Measurements from ENCODE around the gene ZNF148.

Gene ZNF148

GRCh38 chr3:125250973-125251372 is 124.2 kb downstream of the ZNF148 start:
- Histone ChIP-seq H3K9ac (no peak overlapping the region), H2AFZ (ENCODE audit: low read depth) (no peak overlapping the region), H3K79me2 (ENCODE audit: insufficient read depth, low read depth) (no peaks in the 10 kb centered on the region), H3K36me3 (ENCODE audit: insufficient read depth) (no peaks in the 10 kb centered on the region), H3K27me3 (ENCODE audit: insufficient read depth, low read depth) (no peaks in the 10 kb centered on the region), H4K20me1 (ENCODE audit: insufficient read depth) (no peaks in the 10 kb centered on the region), H3K27ac (no peak overlapping the region), H3K4me3 (IDR thresholded peaks at IDR 0.05; ENCODE audit: insufficient read depth, low read depth, low read length) (no peak overlapping the region), H3K4me2 (no peak overlapping the region), H3K4me1 (ENCODE audit: low read depth, poor library complexity, severe bottlenecking) (no peaks in the 10 kb centered on the region)
- TF ChIP-seq, protein P1, sequence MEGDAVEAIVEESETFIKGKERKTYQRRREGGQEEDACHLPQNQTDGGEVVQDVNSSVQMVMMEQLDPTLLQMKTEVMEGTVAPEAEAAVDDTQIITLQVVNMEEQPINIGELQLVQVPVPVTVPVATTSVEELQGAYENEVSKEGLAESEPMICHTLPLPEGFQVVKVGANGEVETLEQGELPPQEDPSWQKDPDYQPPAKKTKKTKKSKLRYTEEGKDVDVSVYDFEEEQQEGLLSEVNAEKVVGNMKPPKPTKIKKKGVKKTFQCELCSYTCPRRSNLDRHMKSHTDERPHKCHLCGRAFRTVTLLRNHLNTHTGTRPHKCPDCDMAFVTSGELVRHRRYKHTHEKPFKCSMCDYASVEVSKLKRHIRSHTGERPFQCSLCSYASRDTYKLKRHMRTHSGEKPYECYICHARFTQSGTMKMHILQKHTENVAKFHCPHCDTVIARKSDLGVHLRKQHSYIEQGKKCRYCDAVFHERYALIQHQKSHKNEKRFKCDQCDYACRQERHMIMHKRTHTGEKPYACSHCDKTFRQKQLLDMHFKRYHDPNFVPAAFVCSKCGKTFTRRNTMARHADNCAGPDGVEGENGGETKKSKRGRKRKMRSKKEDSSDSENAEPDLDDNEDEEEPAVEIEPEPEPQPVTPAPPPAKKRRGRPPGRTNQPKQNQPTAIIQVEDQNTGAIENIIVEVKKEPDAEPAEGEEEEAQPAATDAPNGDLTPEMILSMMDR (conservative IDR thresholded peaks at IDR 0.05; ENCODE audit: low read depth, low read length) = no peak

DNA sequence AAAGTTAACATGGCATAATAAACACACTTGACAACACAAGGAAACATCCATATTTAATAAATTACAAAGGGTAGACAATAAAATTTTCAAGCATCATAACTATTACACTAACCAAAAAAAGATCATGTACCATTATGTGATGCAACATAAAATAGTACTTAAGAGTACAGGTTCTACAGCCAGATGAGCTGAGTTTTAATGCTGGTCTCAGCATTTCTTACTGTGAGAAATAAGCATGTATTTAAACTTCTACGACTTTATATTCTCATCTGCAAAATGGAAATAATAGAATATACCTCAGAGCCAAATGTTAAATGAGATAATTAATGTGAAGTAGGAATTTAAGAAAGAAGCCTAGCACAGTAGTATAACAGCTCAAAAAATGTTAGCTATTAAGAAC is 128.9 kb downstream of the ZNF148 start:
- TF ChIP-seq, protein P1 (conservative IDR thresholded peaks at IDR 0.05; ENCODE audit: low read depth, low read length) = no peak
- no peaks in the 10 kb centered on the region for H3K27me3 ChIP-seq (ENCODE audit: insufficient read depth, low read depth)
- H3K9ac ChIP-seq = no peak overlapping the region
- no peak overlapping the region for H2AFZ ChIP-seq (ENCODE audit: low read depth)
- no peaks in the 10 kb centered on the region for H4K20me1 ChIP-seq (ENCODE audit: insufficient read depth)
- H3K4me1 ChIP-seq (ENCODE audit: low read depth, poor library complexity, severe bottlenecking) = no peaks in the 10 kb centered on the region
- H3K27ac ChIP-seq = no peak overlapping the region
- no peak overlapping the region for H3K4me2 ChIP-seq
- H3K4me3 ChIP-seq (IDR thresholded peaks at IDR 0.05; ENCODE audit: insufficient read depth, low read depth, low read length) = no peak overlapping the region
- no peaks in the 10 kb centered on the region for H3K36me3 ChIP-seq (ENCODE audit: insufficient read depth)
- no peaks in the 10 kb centered on the region for H3K79me2 ChIP-seq (ENCODE audit: insufficient read depth, low read depth)

- H3K27ac ChIP-seq = no peak overlapping the region
- no peak overlapping the region for H3K4me3 ChIP-seq (IDR thresholded peaks at IDR 0.05; ENCODE audit: insufficient read depth, low read depth, low read length)
- no peak overlapping the region for H2AFZ ChIP-seq (ENCODE audit: low read depth)
- H4K20me1 ChIP-seq (ENCODE audit: insufficient read depth) = no peaks in the 10 kb centered on the region
- H3K9ac ChIP-seq = no peak overlapping the region
- H3K79me2 ChIP-seq (ENCODE audit: insufficient read depth, low read depth) = no peaks in the 10 kb centered on the region
- H3K36me3 ChIP-seq (ENCODE audit: insufficient read depth) = no peaks in the 10 kb centered on the region
- TF ChIP-seq, protein P1 (conservative IDR thresholded peaks at IDR 0.05; ENCODE audit: low read depth, low read length) = no peak
- H3K4me2 ChIP-seq = no peak overlapping the region
- no peaks in the 10 kb centered on the region for H3K27me3 ChIP-seq (ENCODE audit: insufficient read depth, low read depth)
- no peaks in the 10 kb centered on the region for H3K4me1 ChIP-seq (ENCODE audit: low read depth, poor library complexity, severe bottlenecking)
Observed at GRCh38 chr3:125245521-125245920, 129.6 kb downstream of the ZNF148 start.

DNA sequence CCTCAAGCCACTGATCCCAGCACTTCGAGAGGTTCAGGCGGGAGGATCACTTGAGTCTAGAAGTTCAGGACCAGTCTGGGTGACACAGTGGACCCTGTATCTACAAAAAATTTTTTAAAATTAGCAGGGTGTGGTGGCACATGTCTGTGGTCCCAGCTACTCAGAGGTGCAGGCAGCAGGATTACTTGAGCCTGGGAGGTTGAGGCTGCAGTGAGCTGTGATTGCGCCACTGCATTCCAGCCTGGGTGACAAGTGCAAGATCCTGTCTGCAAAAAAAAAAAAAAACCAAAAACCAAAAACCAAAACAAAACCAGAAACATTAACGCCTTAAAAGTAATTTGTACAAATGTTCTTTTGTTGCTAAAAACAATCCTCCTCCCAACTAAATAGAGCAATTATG is 134.6 kb downstream of the ZNF148 start:
- H2AFZ ChIP-seq (ENCODE audit: low read depth) = no peak overlapping the region
- no peak overlapping the region for H3K9ac ChIP-seq
- H3K4me3 ChIP-seq (IDR thresholded peaks at IDR 0.05; ENCODE audit: insufficient read depth, low read depth, low read length) = no peak overlapping the region
- no peaks in the 10 kb centered on the region for H3K4me1 ChIP-seq (ENCODE audit: low read depth, poor library complexity, severe bottlenecking)
- H3K4me2 ChIP-seq = no peak overlapping the region
- H4K20me1 ChIP-seq (ENCODE audit: insufficient read depth) = no peaks in the 10 kb centered on the region
- H3K27ac ChIP-seq = no peak overlapping the region
- TF ChIP-seq, protein P1 (conservative IDR thresholded peaks at IDR 0.05; ENCODE audit: low read depth, low read length) = no peak
- H3K36me3 ChIP-seq (ENCODE audit: insufficient read depth) = no peaks in the 10 kb centered on the region
- H3K27me3 ChIP-seq (ENCODE audit: insufficient read depth, low read depth) = no peaks in the 10 kb centered on the region
- H3K79me2 ChIP-seq (ENCODE audit: insufficient read depth, low read depth) = no peaks in the 10 kb centered on the region

Data from KMS-11 (cell line).